NCI-H2196 treated with DMSO at 0.1 percent for 48 hours (cell line): Measurements from ENCODE around the gene UBXN6.
A peak's percentile ranks its signal among the peaks of the same experiment; 100 is the strongest.

Experiments
- DNase-seq: peaks from one replicate; lab custom pipeline; 2025; ENCODE audit not compliant: unreplicated experiment; lab: John Stamatoyannopoulos, UW

UBXN6 gene

DNA sequence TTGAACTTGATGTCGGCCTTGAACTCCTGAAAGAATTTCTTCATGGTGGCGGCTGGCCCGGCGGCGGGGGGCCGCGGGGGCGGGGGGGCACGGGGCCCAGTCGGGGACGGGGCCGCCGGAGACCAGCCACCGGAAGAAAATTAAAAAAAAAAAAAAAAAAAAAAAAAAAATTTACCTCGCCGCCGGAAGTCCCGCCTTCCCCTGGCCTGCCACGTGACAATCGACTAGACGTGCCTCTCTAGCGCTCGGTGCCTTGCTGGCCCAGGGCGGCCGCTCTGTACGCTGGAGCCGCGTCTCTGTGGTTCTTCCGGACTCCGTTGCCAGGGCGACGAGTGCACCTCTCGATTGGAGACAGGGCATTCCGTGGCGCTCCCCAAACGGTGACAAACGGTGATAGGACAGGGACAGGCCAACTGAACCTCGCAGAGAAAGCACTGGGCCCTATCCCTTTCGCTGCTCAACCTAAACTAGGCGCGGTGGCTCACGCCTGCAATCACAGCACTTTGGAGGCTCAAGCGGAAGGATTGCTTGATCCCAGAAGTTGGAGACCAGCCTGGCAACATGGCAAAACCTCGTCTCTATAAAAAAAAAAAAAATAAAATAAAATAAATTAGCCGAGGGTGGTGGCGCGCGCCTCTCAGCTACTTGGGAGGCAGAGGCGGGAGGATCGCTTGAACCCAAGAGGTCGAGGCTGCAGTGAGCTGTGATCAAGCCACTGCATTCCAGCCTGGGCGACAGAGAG lies at the start of gene UBXN6:
UBXN6 (minus strand) TSS at position 141 of the 742 bp plus-strand sequence; CDS start at position 44, 97 bp downstream.
- peak; percentile 90 for DNase-seq

- no peak for DNase-seq
Observed at GRCh38 chr19:4507150-4507452, 49.5 kb upstream of the UBXN6 start.

DNA sequence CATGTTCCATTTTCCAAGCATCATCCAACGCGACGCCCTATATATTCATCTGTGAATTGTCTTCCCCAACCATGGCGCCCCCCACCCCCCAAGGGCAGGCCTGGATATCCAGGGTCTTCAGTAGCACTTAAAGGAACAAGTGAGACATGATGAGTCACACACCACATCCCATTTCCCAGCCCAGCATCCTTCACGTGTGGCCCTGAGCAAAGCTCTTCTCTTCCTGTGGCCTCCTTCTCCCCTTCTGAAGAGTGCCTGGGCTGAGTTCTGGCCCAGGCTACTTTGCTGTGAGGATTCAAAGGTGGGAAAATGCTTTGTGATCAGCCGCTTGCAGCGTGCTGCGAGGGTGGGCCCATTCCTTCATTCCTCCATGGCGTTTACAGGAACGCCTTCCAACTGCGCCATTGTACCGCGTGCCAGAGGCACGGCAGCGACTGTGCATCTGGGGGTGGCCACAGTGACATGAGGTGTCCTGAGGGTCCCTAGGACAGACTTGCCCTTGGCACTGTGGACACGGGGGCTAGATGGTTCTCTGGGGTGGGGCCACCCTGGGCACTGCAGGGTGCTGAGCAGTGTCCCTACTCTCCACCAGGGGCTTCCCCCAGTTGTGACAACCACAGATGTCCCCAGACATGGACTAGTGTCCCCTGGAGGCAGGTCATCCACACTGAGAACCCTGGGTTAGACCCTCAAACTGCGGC lies 49.0 kb upstream of the UBXN6 start:
- DNase-seq: no peak

GRCh38 chr19:4505570-4506448 lies 48.2 kb upstream of the UBXN6 start:
- no peak for DNase-seq

- DNase-seq: no peak
Observed at GRCh38 chr19:4504891-4505569, 47.4 kb upstream of the UBXN6 start.

GRCh38 chr19:4504297-4504701 lies 46.7 kb upstream of the UBXN6 start:
- no peak for DNase-seq

- no peak for DNase-seq
Observed at GRCh38 chr19:4503825-4504170, 46.2 kb upstream of the UBXN6 start.

DNA sequence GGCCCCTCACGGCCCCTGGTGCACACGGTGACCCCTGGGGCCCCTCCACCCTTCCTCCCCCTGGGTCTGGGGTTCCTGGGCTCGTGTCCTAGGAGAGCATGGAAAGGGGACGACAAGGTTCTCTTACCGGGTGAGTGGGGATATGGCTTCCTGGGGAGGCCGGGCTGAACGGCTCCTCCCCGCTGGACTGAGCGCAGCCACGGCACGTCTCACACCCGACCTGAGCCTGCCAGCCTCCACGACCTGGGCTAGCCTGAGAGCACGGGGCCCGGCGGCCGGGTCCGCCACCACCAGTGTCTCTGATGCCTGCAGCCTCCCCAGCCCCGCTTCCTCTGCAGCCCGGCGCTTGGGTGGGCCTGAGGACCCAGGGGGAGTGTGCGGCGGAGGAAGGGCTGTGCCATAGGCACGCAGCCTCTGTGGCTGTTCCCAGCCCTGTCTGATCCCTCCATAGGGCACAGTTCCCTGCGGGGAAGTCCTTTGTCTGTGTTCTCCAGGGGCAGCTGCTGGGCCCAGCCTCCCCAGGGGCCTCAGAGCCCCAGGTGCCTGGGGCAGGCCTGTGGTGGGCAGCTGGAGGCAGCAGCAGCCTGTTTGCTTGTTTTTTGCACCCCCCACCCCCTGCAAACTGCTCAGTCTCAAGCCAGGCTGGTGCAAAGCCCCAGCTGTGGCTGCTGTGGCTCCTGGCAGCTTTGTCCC lies 45.7 kb upstream of the UBXN6 start:
- no peak for DNase-seq

DNA sequence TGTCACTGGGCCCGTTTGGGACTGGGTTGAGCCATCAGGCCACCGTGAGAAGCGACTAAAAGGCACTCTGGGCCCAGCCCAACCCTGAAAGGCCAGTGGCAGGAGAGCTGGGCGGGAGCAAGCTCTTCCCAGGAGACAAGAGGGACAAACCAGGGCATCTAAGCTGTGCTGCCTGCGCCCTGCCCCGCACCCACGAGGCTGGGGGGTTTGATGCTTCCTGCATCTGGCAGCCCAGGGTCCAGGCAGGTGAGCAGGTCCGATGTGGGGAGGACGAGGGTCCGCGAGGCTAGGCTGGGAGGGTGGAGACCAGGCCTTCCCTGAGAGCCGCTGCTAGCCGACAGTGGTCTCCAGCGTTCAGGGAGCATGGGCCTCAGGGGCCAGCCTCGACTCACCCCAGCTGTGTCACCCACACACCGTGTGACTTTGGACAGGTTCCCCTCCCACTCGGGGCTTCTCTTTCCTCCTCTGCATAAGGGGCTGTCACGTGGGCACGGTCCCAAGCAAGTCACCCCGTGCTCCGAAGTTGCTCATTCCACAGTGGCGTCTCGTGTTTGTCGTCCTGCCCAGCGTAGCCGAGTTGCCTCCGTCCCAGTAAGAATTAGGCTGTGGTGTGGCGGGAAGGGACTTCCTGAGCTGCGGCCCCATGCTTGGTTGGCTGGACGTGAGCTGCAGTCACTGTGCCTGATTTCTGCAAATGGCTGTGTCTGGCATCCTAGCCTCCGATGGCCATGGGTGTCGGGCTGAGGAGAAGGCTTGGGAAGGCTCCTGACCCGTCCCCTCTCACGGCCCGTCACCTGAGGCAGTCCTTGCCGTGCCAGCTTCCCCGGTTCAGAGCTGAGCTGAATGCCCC lies 44.9 kb upstream of the UBXN6 start:
- DNase-seq: no peak

DNA sequence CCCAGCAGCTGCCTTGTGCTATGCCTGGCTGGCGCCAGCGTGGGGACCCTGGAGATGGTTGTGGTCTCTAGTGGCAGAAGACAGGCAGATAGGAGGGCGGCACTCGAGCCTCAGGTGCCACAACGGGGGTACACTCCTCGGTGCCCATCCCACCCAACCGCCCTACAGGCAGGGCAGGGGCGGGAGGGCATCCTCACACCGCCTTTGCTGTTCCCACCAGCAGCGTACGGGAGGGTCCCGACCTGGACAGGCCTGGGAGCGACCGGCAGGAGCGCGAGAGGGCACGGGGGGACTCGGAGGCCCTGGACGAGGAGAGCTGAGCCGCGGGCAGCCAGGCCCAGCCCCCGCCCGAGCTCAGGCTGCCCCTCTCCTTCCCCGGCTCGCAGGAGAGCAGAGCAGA lies 44.1 kb upstream of the UBXN6 start:
- no peak for DNase-seq

GRCh38 chr19:4500841-4501591 lies 43.4 kb upstream of the UBXN6 start:
- DNase-seq: no peak

- DNase-seq: no peak
Observed at GRCh38 chr19:4499855-4500254, 42.3 kb upstream of the UBXN6 start.

GRCh38 chr19:4499318-4499717 lies 41.7 kb upstream of the UBXN6 start:
- DNase-seq: no peak

DNA sequence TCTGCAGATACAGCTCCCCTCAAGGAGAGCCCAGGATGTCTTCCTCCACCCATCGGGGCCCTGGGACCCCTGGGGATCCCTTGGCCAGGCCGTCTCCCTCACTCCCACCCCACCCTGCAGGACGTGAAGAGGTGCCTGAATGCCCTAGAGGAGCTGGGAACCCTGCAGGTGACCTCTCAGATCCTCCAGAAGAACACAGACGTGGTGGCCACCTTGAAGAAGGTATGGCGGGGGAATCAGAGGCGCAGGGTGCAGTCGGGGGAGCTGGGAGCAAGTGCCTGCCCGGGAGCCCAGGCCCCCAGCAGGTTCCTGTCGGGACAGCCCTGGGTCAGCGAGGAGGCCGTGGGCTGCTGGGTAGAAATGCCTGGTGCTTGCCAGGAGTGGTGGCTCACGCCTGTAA lies 41.1 kb upstream of the UBXN6 start:
- DNase-seq: no peak

DNA sequence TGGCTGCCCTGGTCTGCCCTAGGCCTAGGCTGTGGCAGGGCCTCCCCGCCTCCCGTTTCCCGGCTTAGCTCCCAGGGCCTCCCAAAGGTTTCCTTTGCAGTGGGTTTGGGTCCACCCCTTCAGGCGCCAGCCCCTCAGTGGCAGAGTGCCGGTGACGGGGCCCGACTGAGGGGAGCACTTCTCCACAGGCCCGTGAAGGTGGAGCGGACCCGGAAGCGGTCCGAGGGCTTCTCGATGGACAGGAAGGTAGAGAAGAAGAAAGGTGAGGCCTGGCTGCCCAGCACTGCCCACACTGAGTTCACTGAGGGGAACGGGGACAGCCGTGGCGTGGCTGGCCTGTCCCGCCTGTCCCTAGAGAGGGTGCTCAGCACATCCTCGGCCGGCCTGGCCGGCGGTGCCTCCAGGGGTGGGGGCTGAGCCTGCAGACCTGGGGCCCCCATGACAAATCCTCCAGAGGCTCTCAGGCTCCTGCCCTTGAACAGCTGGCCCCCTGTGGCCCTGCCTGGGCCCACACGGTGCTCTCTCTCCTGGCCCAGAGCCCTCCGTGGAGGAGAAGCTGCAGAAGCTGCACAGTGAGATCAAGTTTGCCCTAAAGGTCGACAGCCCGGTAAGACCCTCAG lies 40.3 kb upstream of the UBXN6 start:
- no peak for DNase-seq

DNA sequence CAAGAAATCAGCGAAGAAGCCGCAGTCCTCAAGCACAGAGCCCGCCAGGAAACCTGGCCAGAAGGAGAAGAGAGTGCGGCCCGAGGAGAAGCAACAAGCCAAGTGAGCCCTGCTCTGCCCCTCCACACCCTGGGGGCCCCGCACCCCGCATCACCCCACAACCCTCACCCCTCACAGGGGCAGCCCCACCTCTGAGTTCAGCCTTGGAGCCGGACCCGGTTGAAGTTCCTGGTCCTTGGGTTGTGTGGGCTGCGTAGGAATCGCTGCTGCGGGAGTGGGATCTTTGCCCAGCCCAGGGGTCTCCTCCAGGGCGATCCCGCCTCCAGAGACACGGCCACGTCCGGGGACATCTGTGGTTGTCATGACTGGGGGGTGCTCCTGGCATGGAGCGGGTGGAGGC lies 38.7 kb upstream of the UBXN6 start:
- DNase-seq: no peak

DNA sequence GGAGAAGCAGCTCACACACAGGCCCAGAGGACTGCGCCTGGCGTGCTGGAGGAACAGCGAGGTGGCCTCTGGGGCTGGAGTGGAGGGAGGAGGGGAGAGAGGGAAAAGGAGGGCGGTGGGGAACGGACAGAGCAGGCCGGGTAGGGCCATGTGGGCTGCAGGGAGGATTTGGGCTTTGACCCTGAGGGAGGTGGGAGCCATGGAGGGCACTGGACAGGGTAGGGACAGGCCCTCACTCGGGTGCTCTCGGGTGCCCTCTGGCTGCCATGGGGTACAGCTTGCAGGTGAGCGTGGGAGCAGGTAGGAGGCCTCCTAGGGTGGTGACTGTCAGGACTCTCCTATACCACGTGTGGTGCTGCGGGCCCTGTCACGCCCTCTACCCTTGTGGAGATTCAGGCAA lies 37.9 kb upstream of the UBXN6 start:
- DNase-seq: no peak

GRCh38 chr19:4494691-4495064 lies 37.1 kb upstream of the UBXN6 start:
- no peak for DNase-seq
